ENCODE results near the gene TLL1. TPM values are rescaled to one million over a fixed set of nuclear protein-coding genes. Genes with fewer than 3 reads are reported as not detected.

TLL1 gene
- total and polyA plus RNA-seq, 10 donors: 0.07 to 1.1 (median 0.21) TPM

DNA sequence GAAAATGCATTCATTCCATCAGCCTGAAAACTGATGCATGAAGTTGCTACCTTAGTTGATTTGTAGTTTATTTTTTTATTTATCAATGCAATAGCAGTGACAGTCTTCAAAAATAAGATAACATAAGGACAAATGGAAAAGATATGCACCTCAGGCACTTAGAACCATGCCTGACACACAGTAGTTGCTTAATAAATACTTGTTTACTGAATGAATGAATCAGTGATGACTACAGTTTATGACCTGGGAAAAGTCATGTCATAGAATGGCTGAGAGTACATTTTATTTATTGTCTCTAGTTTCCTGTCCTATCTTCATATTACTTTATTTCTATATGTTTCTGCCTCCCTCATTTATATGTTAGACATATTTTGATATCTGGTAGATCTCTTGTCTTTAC, 171.8 kb downstream of the TLL1 start:
- DNase-seq: no peak
- Histone ChIP-seq H3K36me3 (no peaks in the 10 kb centered on the region), H3K4me1 (no peaks in the 10 kb centered on the region), H3K27me3 (replicated peaks in 1 of 7) (no peaks in the 10 kb centered on the region), H3K4me3 (no peak overlapping the region), H3K9me3 (no peaks in the 10 kb centered on the region), H3K27ac (no peak overlapping the region)
- intact Hi-C loops (cut with DNase I; ENCODE audit: low total_unique reads): no loop called here
- TF ChIP-seq POLR2AphosphoS5 (IDR thresholded peaks at IDR 0.05) (no peak), POLR2A (IDR thresholded peaks at IDR 0.05) (no peak)
- TF ChIP-seq, protein P1, sequence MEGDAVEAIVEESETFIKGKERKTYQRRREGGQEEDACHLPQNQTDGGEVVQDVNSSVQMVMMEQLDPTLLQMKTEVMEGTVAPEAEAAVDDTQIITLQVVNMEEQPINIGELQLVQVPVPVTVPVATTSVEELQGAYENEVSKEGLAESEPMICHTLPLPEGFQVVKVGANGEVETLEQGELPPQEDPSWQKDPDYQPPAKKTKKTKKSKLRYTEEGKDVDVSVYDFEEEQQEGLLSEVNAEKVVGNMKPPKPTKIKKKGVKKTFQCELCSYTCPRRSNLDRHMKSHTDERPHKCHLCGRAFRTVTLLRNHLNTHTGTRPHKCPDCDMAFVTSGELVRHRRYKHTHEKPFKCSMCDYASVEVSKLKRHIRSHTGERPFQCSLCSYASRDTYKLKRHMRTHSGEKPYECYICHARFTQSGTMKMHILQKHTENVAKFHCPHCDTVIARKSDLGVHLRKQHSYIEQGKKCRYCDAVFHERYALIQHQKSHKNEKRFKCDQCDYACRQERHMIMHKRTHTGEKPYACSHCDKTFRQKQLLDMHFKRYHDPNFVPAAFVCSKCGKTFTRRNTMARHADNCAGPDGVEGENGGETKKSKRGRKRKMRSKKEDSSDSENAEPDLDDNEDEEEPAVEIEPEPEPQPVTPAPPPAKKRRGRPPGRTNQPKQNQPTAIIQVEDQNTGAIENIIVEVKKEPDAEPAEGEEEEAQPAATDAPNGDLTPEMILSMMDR (IDR thresholded peaks at IDR 0.05 in 8 of 11, conservative IDR thresholded peaks at IDR 0.05 in 3 of 11): no peak

DNA sequence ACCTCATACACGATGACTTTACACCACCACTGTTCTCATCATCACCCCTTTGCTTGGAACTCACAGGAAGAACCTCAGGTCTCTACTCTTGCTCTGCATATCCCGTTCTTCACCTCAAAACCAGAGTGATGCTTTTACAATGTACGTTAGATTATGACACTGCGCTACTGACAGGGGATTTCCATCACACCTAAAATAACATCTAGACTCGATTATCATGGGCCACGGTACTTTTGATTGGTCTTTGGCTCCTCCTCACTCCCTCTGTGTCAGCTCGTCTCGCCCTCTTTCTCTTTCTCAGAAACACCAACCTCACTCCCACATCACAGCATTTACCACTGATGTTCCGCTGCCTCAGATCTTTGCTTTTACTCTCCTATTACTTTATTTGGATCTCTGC, 172.4 kb downstream of the TLL1 start:
- Histone ChIP-seq H3K27me3 (replicated peaks in 1 of 7) (no peaks in the 10 kb centered on the region), H3K4me3 (no peak overlapping the region), H3K27ac (no peak overlapping the region), H3K36me3 (no peaks in the 10 kb centered on the region), H3K9me3 (no peaks in the 10 kb centered on the region), H3K4me1 (no peaks in the 10 kb centered on the region)
- no peak for DNase-seq
- 77 to 82% (median 79%) methylated on average over 9 of the region's 9 CpGs for WGBS, 5 donors
- TF ChIP-seq, protein P1 (IDR thresholded peaks at IDR 0.05 in 8 of 11, conservative IDR thresholded peaks at IDR 0.05 in 3 of 11): no peak
- no peak for TF ChIP-seq POLR2AphosphoS5 (IDR thresholded peaks at IDR 0.05)
- no peak for TF ChIP-seq POLR2A (IDR thresholded peaks at IDR 0.05)
- intact Hi-C loops (cut with DNase I; ENCODE audit: low total_unique reads): no loop called here

DNA sequence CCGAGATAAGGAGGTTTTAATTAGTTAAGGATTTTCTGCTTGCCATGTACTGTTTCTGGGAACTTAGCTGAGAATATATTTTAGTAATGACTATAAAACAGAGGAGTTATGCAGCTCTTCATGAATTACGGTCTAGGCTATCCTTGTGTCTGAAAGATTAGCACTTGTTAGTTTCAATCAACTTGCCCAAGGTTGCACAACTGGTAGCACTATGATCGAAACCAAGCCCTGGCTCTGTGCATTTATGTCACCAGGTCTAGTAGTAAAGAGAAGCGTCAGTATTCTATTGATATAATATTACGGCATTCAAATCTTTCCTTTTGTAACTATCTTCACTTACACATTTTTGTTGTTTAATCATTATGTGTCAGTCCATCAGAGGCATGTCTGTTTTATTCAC, 176.0 kb downstream of the TLL1 start:
- 80 to 94% (median 90%) methylated on average over 5 of the region's 5 CpGs for WGBS, 5 donors
- DNase-seq: no peak
- Histone ChIP-seq H3K27ac (no peak overlapping the region), H3K9me3 (no peaks in the 10 kb centered on the region), H3K27me3 (replicated peaks in 1 of 7) (no peaks in the 10 kb centered on the region), H3K36me3 (no peaks in the 10 kb centered on the region), H3K4me3 (no peak overlapping the region), H3K4me1 (no peaks in the 10 kb centered on the region)
- intact Hi-C loops (cut with DNase I; ENCODE audit: low total_unique reads): no loop called here
- TF ChIP-seq POLR2AphosphoS5 (IDR thresholded peaks at IDR 0.05) (no peak), POLR2A (IDR thresholded peaks at IDR 0.05) (no peak)
- TF ChIP-seq, protein P1 (IDR thresholded peaks at IDR 0.05 in 8 of 11, conservative IDR thresholded peaks at IDR 0.05 in 3 of 11): no peak

DNA sequence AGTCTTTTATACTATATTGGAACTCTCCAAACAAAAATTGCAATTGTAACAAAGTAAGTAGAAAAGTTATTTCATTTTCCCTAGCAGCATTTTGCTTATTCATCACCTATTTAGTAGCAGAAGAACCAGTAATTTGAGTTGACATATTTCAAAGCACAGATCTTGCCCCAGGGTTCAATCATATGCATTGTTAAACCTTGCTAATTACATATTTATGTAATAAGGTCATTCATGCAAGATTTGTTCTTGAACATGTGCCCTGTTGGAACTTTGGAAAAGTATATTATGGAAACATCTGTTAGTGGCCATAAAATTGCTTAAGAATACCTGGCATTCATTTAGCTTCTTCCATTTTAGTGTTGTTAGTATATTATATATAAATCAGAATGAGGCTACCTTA, 191.7 kb downstream of the TLL1 start:
- TF ChIP-seq POLR2AphosphoS5 (IDR thresholded peaks at IDR 0.05) (no peak), POLR2A (IDR thresholded peaks at IDR 0.05) (no peak)
- TF ChIP-seq, protein P1 (IDR thresholded peaks at IDR 0.05 in 8 of 11, conservative IDR thresholded peaks at IDR 0.05 in 3 of 11): no peak
- intact Hi-C loops (cut with DNase I; ENCODE audit: low total_unique reads): no loop called here
- H3K4me3 ChIP-seq: no peak overlapping the region
- no peak for DNase-seq
- H3K4me1 ChIP-seq: no peaks in the 10 kb centered on the region
- H3K9me3 ChIP-seq: peaks cover 0 to 3% (median 0%) of the 10 kb centered on the region in 8 donors
- H3K36me3 ChIP-seq: no peaks in the 10 kb centered on the region
- no peaks in the 10 kb centered on the region for H3K27me3 ChIP-seq (replicated peaks in 1 of 7)
- H3K27ac ChIP-seq: no peak overlapping the region

Data from spleen (tissue), 11 donors.